Subcutaneous adipose tissue (tissue), 4 donors: ENCODE results near the gene ASIC2. TPM values are rescaled to one million over a fixed set of nuclear protein-coding genes. Genes with fewer than 3 reads are reported as not detected.

Source experiments
- total RNA-seq, 4 donors: library from RNA; depleted of rRNA; stranded (reverse); fragments of >200 nt; gene quantifications; one replicate each; pipeline ENCODE4 v1.1.0, GENCODE V29; 2016
- TF ChIP-seq, protein P1 (sequence below): fragments of 450-650 bp; IDR thresholded peaks from one replicate; pipeline ENCODE4 v1.5.1; 2016; ENCODE audit warnings: low read depth, mild to moderate bottlenecking, control low read depth, antibody characterized with exemption, moderate library complexity

ASIC2 gene
- total RNA-seq, 4 donors from 2014 or later: not detected

DNA sequence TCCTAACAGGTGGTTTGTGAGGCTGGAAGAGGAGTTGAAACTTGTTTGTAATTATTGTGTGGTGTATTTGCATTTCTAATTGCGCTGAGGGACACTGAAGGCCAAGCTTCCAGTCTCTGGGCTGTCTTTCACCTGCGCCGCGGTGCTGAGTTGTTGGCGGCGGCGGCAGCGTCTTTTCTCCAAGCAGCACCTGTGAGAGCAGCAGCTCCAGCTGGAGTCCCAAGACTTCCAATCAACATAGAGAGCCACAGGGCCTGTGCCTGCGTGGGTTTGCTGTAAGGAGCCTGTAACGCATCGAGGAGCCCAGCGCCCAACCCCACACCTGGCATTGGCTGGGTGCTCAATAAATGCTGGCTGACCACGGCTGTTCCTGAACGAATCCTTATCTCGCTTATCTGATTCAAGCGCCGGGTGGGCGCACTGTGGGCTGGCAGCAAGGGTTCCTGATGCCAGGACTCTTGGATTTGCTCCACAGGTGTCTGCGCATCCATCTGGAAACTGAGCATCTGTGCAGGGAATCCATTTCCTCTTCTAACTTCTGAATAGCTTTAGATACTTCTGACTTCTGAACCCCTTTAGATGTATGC lies 138.1 kb downstream of the ASIC2 start:
- TF ChIP-seq, protein P1, sequence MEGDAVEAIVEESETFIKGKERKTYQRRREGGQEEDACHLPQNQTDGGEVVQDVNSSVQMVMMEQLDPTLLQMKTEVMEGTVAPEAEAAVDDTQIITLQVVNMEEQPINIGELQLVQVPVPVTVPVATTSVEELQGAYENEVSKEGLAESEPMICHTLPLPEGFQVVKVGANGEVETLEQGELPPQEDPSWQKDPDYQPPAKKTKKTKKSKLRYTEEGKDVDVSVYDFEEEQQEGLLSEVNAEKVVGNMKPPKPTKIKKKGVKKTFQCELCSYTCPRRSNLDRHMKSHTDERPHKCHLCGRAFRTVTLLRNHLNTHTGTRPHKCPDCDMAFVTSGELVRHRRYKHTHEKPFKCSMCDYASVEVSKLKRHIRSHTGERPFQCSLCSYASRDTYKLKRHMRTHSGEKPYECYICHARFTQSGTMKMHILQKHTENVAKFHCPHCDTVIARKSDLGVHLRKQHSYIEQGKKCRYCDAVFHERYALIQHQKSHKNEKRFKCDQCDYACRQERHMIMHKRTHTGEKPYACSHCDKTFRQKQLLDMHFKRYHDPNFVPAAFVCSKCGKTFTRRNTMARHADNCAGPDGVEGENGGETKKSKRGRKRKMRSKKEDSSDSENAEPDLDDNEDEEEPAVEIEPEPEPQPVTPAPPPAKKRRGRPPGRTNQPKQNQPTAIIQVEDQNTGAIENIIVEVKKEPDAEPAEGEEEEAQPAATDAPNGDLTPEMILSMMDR: no peak

DNA sequence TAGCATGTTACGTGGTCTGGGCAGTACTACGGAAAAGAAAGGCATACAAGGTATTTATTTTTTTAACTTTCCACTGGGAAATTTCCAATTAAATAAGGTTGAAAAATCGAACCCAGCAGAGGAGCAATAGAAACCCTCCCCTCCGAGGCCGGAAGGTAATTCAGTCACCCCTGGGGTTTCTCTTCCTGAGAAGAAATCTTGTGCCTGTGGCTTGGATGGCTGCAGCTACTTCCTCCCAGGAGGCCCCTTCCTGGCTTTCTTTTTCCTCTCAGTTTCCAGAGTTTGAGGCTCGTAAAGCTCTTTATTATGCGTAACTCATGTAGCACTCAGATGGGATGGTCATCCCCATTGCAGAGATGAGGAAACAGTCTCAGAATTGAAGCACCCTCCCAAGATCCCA lies 140.3 kb downstream of the ASIC2 start:
- TF ChIP-seq, protein P1: no peak

DNA sequence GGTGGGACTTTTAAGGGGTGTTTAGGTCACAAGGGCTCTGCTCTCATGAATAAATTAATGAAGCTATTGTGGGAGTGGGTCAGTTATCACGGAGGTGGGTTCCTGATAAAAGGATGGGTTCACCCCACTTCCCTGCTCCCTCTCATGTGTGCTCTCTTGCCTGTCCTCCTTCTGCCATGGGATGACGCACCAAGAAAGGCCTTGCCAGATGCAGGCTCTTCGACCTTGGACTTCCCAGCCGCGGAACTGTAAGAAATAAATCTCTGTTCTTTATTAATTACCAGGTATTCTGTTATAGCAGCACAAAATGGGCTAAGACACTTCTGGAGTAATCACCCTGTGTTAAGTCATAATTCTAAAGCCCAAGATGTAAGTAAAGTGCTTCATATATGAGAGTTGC lies 141.5 kb downstream of the ASIC2 start:
- TF ChIP-seq, protein P1: no peak

DNA sequence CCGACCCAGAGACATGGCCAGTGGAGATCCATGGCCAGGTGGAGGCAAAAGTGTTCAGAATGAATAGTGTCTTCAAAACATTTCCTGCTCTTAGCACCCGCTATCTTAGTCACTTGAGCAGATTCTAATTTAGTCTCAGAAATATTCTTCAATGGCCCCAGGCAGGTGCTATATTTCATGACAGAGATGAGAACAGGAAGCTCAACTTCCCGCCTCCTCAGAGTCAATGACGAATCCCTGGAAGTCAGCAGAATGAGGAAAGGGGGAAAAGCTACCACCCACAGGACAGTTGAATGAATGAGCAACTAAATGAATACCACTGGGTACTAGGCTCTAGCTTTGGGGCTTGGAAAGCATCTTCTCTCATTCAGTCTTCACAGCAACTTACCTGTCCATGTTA lies 147.2 kb downstream of the ASIC2 start:
- TF ChIP-seq, protein P1: no peak

DNA sequence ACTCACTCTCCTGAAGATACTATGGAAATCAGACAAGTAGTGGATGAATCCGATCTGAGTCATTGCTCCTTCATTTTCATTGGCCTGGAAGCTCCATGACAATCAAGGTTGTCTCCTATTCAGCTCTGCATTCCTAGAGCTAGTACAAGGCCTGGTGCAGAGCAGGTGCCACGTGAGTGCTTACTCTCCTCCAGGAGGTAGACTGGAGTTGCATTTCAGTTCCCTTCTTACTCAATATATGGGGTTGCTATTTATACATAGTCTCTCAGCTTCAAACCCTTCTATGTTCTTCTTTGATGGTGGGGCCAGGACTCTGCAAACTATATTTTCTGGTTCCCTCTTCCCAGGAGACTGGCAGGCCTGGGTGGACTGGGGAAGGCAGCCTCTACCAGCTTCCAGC lies 148.3 kb downstream of the ASIC2 start:
- TF ChIP-seq, protein P1: no peak

DNA sequence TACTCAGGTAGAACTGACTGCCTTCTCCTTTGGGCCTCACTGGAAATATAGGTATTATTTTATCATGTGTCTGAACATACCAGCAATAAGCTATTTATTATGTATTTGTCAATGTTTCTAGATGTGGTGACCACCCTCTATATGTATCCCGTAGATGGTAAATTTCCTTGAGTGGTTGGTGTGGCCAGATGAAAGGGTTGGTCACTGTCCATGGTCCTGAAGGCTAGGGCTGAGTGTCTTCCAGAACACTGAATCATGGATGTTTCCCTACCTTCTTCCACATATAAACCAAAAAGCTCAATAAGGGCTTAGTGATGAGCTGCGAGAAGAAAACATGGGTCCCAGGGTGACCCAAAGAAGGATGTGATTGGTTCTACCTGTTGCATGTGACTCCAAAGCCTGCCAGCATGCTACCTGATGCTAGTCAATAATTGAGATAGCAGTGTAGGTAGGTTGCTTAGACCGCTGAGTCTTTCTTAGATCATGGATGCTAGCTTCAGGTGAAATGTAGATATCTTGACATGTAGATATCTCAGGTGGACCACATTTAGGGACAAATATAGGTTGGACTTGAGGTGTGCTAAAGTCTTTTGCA lies 150.3 kb downstream of the ASIC2 start:
- TF ChIP-seq, protein P1: no peak

DNA sequence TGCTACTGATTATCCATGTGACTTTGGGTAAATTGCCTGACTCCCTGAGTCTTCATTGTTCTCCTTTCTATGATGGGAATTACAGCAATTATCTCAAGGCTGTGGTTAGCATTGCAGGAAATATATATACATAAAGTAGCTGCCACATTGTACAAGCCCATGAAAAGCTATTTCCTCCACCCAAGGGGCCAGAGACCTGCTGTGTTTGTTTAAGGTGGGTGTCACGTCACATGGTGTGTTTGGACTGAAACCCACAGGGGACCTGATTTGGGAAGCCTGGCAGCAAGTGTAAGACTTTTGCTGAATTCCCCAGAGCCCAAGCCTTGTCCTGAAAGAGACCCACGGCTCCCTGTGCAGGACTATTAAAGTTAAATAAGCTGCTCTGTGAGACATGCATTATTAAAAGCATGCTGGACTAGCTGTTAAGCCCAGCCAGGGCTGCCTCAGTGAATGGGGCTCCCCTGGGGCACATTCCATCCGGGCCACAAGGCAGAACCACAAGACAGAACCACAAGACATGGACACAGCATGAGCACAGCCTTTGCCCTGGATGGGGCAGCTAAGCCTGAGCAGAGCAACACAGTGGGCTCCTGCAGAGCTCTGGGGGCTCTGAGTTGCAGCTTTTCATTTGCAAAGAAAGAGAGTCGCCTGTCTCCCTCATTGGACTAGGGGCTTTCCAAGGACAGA lies 152.5 kb downstream of the ASIC2 start:
- TF ChIP-seq, protein P1: no peak
